ENCODE measurements around the gene SCRT2. TPM values are rescaled to one million over a fixed set of nuclear protein-coding genes. Genes with fewer than 3 reads are reported as not detected.

SCRT2 gene
- total RNA-seq, 1 experiment from 2014 or later: not detected

DNA sequence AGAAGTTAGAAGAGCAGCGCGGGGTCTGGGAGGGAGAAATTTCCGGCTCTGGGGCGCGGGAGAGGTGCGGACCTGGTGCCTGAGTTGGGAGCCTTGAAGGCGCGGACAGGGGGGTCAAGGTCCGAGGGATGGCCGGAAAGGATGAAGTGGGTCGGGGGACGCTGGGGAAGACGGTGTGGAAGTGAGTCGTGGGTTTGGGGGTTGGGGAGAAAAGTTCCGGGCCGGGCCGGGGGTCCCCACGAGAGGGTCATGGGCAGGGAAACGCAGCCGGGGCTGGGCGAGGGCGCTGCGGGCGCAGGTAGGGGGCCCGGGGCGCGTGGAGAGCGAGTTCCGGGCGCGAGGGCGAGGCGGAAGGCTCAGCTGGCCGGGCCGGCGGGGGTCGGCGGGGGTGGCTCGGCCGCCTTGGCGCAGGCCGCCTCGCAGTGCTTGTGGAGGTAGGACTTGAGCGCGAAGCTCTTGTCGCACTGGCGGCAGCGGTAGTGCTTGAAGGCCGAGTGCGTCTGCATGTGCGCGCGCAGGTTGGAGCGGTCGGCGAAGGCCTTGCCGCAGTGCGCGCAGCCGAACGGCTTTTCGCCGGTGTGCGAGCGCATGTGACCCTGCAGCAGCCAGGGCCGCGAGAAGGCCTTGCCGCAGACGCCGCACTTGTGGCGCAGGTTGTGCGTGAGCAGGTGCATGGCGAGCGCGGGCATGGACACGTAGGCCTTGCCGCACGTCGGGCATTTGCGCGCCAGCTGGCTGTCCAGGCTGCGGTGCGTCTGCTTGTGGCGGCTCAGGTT lies 12.1 kb downstream of the SCRT2 start:
- no peak for DNase-seq (ENCODE audit: low read depth, low spot score)
- in situ Hi-C loops (cut with HindIII; ENCODE audit: low pct_unique_long_range_greater_than_20kb, low sequenced_read_pairs): no loop called here

- DNase-seq (ENCODE audit: low read depth, low spot score): no peak
- in situ Hi-C loops (cut with HindIII; ENCODE audit: low pct_unique_long_range_greater_than_20kb, low sequenced_read_pairs): no loop called here
These were observed 13.1 kb downstream of the SCRT2 start for GRCh38 chr20:662277-663192.

- in situ Hi-C loops (cut with HindIII; ENCODE audit: low pct_unique_long_range_greater_than_20kb, low sequenced_read_pairs): no loop called here
- no peak for DNase-seq (ENCODE audit: low read depth, low spot score)
These were observed 13.9 kb downstream of the SCRT2 start for GRCh38 chr20:661474-662270.

- in situ Hi-C loops (cut with HindIII; ENCODE audit: low pct_unique_long_range_greater_than_20kb, low sequenced_read_pairs): no loop called here
- no peak for DNase-seq (ENCODE audit: low read depth, low spot score)
These were observed 16.8 kb downstream of the SCRT2 start for GRCh38 chr20:658731-659291.

GRCh38 chr20:658202-658601 lies 17.4 kb downstream of the SCRT2 start:
- in situ Hi-C loops (cut with HindIII; ENCODE audit: low pct_unique_long_range_greater_than_20kb, low sequenced_read_pairs): no loop called here
- DNase-seq (ENCODE audit: low read depth, low spot score): no peak

DNA sequence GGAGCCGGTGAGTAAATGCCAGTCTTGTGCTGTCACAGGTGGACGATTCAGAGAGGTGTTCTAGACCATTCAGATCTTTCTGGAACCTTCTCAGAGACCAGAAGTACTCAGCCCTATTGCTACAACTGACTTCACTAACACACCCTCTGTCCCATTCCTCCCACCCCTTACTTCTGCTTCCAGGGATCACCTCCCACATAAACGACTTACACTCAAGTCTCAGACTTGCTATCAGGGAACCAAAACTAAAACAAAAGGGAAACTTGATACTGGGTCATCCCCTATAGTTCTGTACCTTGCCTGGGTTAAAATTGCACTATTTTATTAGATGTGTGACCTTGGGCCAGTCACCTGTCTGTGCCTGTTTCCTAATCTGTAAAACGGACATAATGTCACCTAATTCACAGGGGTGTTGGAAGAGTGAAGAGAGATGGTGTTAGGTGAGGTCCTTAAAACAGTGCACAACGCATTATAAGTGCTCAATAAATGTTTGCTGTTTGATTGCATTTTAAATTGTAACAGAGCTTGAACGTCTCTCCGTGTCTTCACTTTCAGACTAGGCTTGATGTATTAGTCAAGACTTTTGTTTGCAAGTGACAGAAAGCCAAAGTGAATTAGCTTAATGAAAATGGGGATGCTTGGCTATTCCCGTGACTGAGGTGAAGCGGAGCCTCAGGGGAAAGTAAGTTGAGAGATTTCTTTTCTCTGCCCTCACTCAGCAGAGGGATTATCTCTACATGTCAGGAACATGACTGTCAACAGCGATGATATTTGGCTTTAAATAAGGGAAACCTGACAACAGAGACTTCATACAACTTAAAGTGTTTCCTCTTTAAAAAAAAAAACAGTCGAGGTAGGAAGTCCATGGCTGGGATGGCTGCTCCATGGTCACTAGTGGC lies 19.6 kb downstream of the SCRT2 start:
- in situ Hi-C loops (cut with HindIII; ENCODE audit: low pct_unique_long_range_greater_than_20kb, low sequenced_read_pairs): no loop called here

DNA sequence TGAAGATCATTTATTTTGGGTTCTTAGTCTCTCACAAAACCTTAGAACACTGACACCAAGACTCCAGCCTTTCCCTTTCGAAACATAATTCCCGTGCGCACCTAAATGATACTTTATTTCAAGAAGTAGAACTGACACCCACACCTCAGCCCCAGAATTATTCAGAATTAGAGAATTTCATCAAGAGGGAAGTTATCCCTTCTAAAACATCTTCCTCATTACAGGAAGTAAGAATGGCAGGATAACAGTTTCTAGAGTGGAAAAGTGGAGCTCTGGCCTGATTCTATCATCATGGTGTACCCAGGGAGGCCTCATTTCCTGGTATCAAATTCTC lies 21.2 kb downstream of the SCRT2 start:
- in situ Hi-C loops (cut with HindIII; ENCODE audit: low pct_unique_long_range_greater_than_20kb, low sequenced_read_pairs): no loop called here
- DNase-seq (ENCODE audit: low read depth, low spot score): no peak

More for the DNA sequence above, 19.6 kb downstream of the SCRT2 start:
- DNase-seq (ENCODE audit: low read depth, low spot score): no peak

GRCh38 chr20:653590-654416 lies 21.8 kb downstream of the SCRT2 start:
- no peak for DNase-seq (ENCODE audit: low read depth, low spot score)
- in situ Hi-C loops (cut with HindIII; ENCODE audit: low pct_unique_long_range_greater_than_20kb, low sequenced_read_pairs): no loop called here

DNA sequence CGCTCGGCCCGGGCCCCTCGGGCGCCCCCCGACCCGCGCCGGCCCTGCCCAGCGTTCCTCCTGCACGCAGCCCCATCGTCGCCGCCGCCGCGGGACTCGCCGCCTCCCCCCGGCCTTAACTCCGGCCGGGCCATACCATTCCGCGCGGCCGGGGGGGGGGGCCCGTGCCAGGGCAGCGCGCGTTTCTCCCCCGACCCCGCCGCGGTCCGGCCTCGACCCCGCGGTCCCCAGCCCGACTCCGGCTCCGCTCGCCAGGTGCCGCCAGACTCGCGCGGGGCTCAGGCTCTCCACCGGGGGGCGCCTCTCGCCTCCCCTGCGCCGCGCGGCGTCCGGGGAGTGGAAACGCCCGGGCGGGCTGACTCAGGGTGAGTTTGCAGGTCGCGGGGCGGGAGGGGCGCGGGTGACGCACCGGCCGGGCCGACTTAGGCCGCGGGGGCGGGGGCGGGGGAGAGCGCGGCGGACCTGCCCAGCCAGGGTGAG lies 22.5 kb downstream of the SCRT2 start, which contains the start of gene SRXN1:
SRXN1 (minus strand) TSS at position 91 of the 480 bp plus-strand sequence; CDS start at position 76, 15 bp downstream.
- in situ Hi-C loops (cut with HindIII; ENCODE audit: low pct_unique_long_range_greater_than_20kb, low sequenced_read_pairs): no loop called here

GRCh38 chr20:652615-653109 lies 22.9 kb downstream of the SCRT2 start:
- no peak for DNase-seq (ENCODE audit: low read depth, low spot score)
- in situ Hi-C loops (cut with HindIII; ENCODE audit: low pct_unique_long_range_greater_than_20kb, low sequenced_read_pairs): no loop called here

More for the DNA sequence above, 22.5 kb downstream of the SCRT2 start, which contains the start of gene SRXN1:
- DNase-seq (ENCODE audit: low read depth, low spot score): peak; percentile 87

DNA sequence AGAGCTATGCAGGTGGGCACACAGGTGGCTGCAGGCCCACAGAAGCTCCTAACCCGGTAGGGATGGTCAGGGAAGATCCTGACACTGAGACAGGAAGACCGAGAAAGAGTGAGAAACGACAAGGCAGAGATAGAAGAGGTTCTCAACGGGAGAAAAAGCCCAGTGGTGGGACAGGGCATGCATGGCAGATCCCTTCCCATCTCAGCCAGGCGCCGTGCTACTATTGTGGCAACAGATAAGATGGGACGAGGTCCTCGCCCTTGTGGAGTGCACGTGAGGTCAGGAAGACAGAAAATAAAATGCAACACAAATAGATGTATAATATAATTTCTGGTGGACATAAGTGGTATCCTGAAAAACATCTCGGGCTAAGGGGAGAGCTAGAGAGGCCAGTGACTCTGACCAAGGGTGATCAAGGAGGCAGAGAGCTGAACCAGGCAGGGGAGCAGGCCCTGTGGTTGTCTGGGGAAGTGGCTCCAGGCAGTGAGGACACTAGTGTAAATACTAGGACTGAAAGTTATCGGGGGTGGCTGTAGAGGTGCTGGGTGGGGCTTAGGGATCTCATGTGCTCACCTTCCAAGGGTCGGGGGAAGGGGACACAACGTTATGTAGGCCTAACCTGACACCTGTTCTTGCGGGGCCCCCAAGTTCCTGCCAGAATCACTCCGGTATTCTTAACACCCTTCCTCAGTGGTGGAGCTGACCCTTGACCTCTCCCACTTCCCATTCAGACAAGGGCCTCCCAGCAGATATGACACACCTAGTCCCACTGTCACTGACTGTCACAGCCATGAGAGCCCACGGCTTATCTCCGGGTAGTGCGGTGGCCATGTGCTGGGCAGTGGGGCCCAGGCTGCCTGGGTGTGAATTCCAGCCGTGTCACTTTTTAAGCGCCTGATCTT lies 23.6 kb downstream of the SCRT2 start:
- in situ Hi-C loops (cut with HindIII; ENCODE audit: low pct_unique_long_range_greater_than_20kb, low sequenced_read_pairs): no loop called here
- DNase-seq (ENCODE audit: low read depth, low spot score): no peak

DNA sequence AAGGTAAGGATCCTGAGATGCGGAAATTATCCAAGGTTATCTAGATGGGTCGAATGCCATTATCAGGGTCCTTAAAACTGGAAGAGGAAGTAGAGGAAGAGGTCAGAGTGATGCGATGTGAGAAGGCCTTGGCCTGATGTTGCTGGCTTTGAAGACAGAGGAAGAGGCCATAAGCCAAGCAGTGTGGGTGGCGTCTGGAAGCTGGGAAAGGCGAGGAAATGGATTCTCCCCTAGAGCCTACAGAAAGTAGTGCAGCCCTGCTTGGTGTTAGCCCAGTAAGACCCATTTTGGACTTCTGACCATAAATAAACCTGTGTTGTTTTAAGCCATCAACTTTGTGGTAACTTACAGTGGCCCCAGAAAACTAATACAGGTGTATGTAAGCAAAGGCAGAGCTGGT lies 24.6 kb downstream of the SCRT2 start:
- DNase-seq (ENCODE audit: low read depth, low spot score): peak; percentile 45
- in situ Hi-C loops (cut with HindIII; ENCODE audit: low pct_unique_long_range_greater_than_20kb, low sequenced_read_pairs): no loop called here

- in situ Hi-C loops (cut with HindIII; ENCODE audit: low pct_unique_long_range_greater_than_20kb, low sequenced_read_pairs): no loop called here
- no peak for DNase-seq (ENCODE audit: low read depth, low spot score)
These were observed 25.3 kb downstream of the SCRT2 start for GRCh38 chr20:650281-650680.

DNA sequence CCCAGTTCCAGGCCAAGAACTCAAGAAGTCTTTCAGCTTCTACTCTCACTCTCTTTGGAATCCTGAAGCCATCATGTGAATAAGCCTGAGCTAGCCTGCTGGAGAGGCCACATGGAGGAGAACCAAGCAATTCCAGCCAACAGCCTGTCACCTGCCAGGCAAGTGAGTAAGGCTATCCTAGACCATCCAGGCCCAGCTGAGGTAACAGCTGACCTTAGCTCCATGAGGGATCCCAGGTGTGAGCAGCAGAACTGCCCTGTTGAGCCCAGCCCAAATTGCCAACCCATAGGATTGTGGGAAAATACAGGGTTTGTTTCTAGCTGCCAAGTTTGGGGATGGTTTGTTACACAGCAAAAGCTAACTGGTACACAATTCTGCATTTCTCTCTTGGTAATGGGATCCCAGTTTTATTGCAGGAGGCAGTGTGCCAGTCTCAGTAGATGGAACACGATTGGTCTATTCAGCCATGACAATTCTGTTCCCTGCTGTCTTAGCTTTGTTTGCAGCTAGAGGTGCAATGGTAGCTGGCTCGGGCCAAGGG lies 28.1 kb downstream of the SCRT2 start:
- in situ Hi-C loops (cut with HindIII; ENCODE audit: low pct_unique_long_range_greater_than_20kb, low sequenced_read_pairs): no loop called here
- no peak for DNase-seq (ENCODE audit: low read depth, low spot score)

- no peak for DNase-seq (ENCODE audit: low read depth, low spot score)
- in situ Hi-C loops (cut with HindIII; ENCODE audit: low pct_unique_long_range_greater_than_20kb, low sequenced_read_pairs): no loop called here
These were observed 28.8 kb downstream of the SCRT2 start for GRCh38 chr20:646868-647233.
